Measurements from ENCODE around the gene FAIM2. TPM values are rescaled to one million over a fixed set of nuclear protein-coding genes. Genes with fewer than 3 reads are reported as not detected.

Gene FAIM2
- total and polyA plus RNA-seq, 2 donors (not counting 1 experiment from before 2014, with no cell fraction given), result 0.50 to 1.00 TPM

DNA sequence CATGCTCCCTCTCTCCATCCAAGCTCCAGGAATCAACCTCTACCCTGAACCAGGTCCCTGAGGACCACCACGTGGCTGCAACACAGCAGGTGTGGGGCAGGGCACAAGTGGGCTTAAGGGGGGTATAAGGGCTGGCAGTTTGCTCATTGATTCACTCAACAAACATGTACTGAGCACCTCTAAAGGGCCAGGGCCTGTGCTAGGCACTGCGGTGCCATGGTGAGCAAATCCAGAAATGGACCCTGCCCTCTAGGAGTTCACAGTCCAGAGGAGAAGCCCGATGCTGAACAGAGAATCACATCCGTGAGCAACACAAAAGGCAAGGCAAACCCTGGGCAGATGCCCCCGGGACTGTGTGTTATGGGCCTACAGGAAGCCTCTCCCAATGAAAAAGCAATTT is 40.3 kb upstream of the FAIM2 start:
- no peak overlapping the region for H3K4me3 ChIP-seq (replicated peaks in 1 of 4; ENCODE audit: control extremely low read depth in 1 of 4, insufficient read depth in 1 of 4, low read depth in 3 of 4, low read length in 4 of 4)
- DNase-seq (ENCODE audit: low read depth in 2 of 2), result no peak
- no peaks in the 10 kb centered on the region for H3K36me3 ChIP-seq (ENCODE audit: control insufficient read depth, insufficient read depth, low read length)
- no peaks in the 10 kb centered on the region for H3K79me2 ChIP-seq (ENCODE audit: control insufficient read depth, insufficient read depth, low read length)
- no peak overlapping the region for H2AFZ ChIP-seq (ENCODE audit: low read length)
- no peaks in the 10 kb centered on the region for H3K4me1 ChIP-seq (ENCODE audit: control insufficient read depth, extremely low read depth, insufficient read depth, low read length)
- H3K9ac ChIP-seq (ENCODE audit: insufficient read depth, low read length), result no peak overlapping the region
- no peaks in the 10 kb centered on the region for H3K27me3 ChIP-seq (ENCODE audit: control insufficient read depth, insufficient read depth, low read length)
- no peaks in the 10 kb centered on the region for H3K9me3 ChIP-seq (ENCODE audit: control insufficient read depth, insufficient read depth, low read depth, low read length)
- no peak for TF ChIP-seq EZH2 (IDR thresholded peaks at IDR 0.05; ENCODE audit: low read length, missing control alignments)
- TF ChIP-seq, protein P1, sequence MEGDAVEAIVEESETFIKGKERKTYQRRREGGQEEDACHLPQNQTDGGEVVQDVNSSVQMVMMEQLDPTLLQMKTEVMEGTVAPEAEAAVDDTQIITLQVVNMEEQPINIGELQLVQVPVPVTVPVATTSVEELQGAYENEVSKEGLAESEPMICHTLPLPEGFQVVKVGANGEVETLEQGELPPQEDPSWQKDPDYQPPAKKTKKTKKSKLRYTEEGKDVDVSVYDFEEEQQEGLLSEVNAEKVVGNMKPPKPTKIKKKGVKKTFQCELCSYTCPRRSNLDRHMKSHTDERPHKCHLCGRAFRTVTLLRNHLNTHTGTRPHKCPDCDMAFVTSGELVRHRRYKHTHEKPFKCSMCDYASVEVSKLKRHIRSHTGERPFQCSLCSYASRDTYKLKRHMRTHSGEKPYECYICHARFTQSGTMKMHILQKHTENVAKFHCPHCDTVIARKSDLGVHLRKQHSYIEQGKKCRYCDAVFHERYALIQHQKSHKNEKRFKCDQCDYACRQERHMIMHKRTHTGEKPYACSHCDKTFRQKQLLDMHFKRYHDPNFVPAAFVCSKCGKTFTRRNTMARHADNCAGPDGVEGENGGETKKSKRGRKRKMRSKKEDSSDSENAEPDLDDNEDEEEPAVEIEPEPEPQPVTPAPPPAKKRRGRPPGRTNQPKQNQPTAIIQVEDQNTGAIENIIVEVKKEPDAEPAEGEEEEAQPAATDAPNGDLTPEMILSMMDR (conservative IDR thresholded peaks at IDR 0.05 in 1 of 2, IDR thresholded peaks at IDR 0.05 in 1 of 2; ENCODE audit: low read depth in 1 of 2, low read length in 2 of 2), result no peak
- H3K27ac ChIP-seq (ENCODE audit: insufficient read depth, low read length), result no peak overlapping the region
- no peaks in the 10 kb centered on the region for H4K20me1 ChIP-seq (ENCODE audit: control insufficient read depth, extremely low read depth, insufficient read depth, low read length)
- H3K4me2 ChIP-seq (ENCODE audit: extremely low read depth, insufficient read depth, low read length), result no peak overlapping the region

DNA sequence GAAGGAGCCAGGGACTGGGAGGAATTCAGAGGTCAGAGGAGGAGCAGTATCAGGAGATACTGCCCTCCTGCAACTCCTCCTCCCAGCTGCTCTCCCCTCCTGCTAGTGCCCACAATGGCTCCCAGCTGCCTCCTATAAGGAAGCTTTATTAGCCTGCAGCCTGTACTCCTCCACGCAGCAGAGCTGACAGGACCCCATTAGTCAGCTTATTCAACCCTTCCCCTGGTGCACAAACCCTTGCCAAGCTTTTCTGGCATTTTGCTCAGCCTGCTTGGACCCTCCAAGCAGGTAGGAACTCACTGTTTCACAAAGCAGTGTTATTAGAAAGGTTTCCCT is 39.9 kb upstream of the FAIM2 start:
- DNase-seq (ENCODE audit: low read depth in 2 of 2), result no peak
- no peak overlapping the region for H2AFZ ChIP-seq (ENCODE audit: low read length)
- H3K79me2 ChIP-seq (ENCODE audit: control insufficient read depth, insufficient read depth, low read length), result no peaks in the 10 kb centered on the region
- no peaks in the 10 kb centered on the region for H3K4me1 ChIP-seq (ENCODE audit: control insufficient read depth, extremely low read depth, insufficient read depth, low read length)
- no peaks in the 10 kb centered on the region for H3K27me3 ChIP-seq (ENCODE audit: control insufficient read depth, insufficient read depth, low read length)
- H3K9me3 ChIP-seq (ENCODE audit: control insufficient read depth, insufficient read depth, low read depth, low read length), result no peaks in the 10 kb centered on the region
- TF ChIP-seq, protein P1 (conservative IDR thresholded peaks at IDR 0.05 in 1 of 2, IDR thresholded peaks at IDR 0.05 in 1 of 2; ENCODE audit: low read depth in 1 of 2, low read length in 2 of 2), result no peak
- no peak for TF ChIP-seq EZH2 (IDR thresholded peaks at IDR 0.05; ENCODE audit: low read length, missing control alignments)
- H3K4me3 ChIP-seq (replicated peaks in 1 of 4; ENCODE audit: control extremely low read depth in 1 of 4, insufficient read depth in 1 of 4, low read depth in 3 of 4, low read length in 4 of 4), result no peak overlapping the region
- H3K36me3 ChIP-seq (ENCODE audit: control insufficient read depth, insufficient read depth, low read length), result no peaks in the 10 kb centered on the region
- H4K20me1 ChIP-seq (ENCODE audit: control insufficient read depth, extremely low read depth, insufficient read depth, low read length), result no peaks in the 10 kb centered on the region
- no peak overlapping the region for H3K4me2 ChIP-seq (ENCODE audit: extremely low read depth, insufficient read depth, low read length)
- H3K9ac ChIP-seq (ENCODE audit: insufficient read depth, low read length), result no peak overlapping the region
- no peak overlapping the region for H3K27ac ChIP-seq (ENCODE audit: insufficient read depth, low read length)

DNA sequence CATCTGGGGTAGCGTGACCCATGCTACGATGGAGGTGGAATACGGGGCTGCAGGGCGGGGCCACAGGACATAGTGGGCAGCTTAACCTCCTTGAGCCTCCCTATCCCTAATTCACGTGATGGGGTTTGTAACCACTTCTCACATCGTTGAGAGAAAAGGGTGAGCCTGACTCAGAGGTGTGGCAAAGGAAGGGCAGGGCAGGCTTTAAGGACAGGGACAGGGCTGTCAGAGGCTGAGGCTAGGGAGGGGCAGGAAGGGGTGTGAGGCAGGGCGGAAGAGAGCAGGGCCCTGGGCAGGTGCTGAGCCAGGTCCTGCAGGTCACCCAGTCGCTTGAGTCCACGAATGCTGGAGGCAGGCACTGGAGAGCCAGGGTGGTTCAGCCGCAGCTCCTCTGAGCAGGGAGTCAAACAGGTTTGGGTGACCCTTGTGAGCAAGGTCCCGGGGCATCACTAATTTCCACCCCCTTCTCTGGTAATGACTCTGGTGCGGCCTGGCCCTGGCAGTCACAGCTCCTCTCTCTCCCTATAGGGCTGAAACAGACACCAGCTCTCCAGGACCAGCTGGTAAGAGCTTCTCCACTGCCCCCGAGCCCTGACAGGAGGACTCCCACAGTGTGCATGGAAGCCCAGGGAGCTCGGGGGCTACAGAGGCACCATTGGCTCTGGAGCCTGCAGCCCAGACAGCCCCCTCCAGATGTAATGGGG is 39.4 kb upstream of the FAIM2 start:
- Histone ChIP-seq H2AFZ (ENCODE audit: low read length) (no peak overlapping the region), H3K36me3 (ENCODE audit: control insufficient read depth, insufficient read depth, low read length) (no peaks in the 10 kb centered on the region), H3K9ac (ENCODE audit: insufficient read depth, low read length) (no peak overlapping the region), H3K4me2 (ENCODE audit: extremely low read depth, insufficient read depth, low read length) (no peak overlapping the region), H3K4me1 (ENCODE audit: control insufficient read depth, extremely low read depth, insufficient read depth, low read length) (no peaks in the 10 kb centered on the region), H4K20me1 (ENCODE audit: control insufficient read depth, extremely low read depth, insufficient read depth, low read length) (no peaks in the 10 kb centered on the region), H3K4me3 (replicated peaks in 1 of 4; ENCODE audit: control extremely low read depth in 1 of 4, insufficient read depth in 1 of 4, low read depth in 3 of 4, low read length in 4 of 4) (no peak overlapping the region), H3K27me3 (ENCODE audit: control insufficient read depth, insufficient read depth, low read length) (no peaks in the 10 kb centered on the region), H3K9me3 (ENCODE audit: control insufficient read depth, insufficient read depth, low read depth, low read length) (no peaks in the 10 kb centered on the region), H3K79me2 (ENCODE audit: control insufficient read depth, insufficient read depth, low read length) (no peaks in the 10 kb centered on the region), H3K27ac (ENCODE audit: insufficient read depth, low read length) (no peak overlapping the region)
- no peak for DNase-seq (ENCODE audit: low read depth in 2 of 2)
- TF ChIP-seq, protein P1 (conservative IDR thresholded peaks at IDR 0.05 in 1 of 2, IDR thresholded peaks at IDR 0.05 in 1 of 2; ENCODE audit: low read depth in 1 of 2, low read length in 2 of 2), result no peak
- no peak for TF ChIP-seq EZH2 (IDR thresholded peaks at IDR 0.05; ENCODE audit: low read length, missing control alignments)

Data from fibroblast of lung (primary cell).